CD4-positive, alpha-beta T cell treated with Interleukin-21 for 1 hour (primary cell): ENCODE measurements around the gene MYH14.

ENCODE experiments used
- DNase-seq: peaks from one replicate; pipeline ENCODE4 v3.0.0-alpha.2; 2020

Gene MYH14

DNA sequence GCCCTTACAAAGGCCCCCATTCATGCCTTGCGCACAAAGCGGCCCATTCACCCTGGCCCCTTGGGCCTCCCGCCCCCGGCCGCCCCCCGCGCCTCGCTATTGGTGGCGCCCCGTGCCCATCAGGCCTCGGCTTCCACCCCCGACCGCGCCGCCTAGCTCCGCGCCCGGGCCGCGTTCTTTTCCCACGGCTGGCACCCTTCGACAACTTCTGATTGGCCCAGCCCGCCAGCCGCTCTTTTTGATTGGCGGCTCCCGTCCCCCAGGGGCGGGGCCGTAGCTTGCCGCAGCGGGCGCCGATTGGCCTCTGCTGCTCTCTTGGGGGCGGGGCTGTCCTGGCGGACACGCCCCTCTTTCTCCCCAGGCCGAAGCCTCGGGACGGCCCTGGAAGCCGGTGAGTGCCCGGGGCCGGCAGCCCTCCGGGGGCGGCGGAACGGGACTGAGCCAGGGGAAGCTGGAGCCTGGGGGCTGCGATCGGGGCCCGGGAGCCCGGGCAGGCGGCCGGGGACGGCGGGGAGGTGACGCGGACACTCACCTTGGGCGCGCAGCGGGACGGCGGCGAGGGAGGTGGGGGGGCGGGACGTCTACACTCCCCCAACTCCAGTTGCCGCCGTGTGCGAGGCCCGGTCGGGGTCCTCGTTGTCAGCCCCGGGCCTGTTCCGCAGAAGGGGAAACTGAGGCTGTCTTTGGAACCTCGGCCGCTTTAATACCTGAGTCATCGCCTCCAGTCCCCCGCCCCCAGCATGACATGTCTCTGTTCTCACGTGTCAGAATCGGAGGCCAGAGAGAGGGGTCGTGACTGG is at the start of gene MYH14:
TSS of gene MYH14 (plus strand) at position 342 of the 800 bp plus-strand sequence. CDS start 6,744 bp downstream, outside the sequence.
- DNase-seq, result no peak

GRCh38 chr19:50154529-50154928 is 48.9 kb upstream of the MYH14 start:
- DNase-seq, result no peak

GRCh38 chr19:50155520-50156109 is 47.8 kb upstream of the MYH14 start:
- no peak for DNase-seq

DNA sequence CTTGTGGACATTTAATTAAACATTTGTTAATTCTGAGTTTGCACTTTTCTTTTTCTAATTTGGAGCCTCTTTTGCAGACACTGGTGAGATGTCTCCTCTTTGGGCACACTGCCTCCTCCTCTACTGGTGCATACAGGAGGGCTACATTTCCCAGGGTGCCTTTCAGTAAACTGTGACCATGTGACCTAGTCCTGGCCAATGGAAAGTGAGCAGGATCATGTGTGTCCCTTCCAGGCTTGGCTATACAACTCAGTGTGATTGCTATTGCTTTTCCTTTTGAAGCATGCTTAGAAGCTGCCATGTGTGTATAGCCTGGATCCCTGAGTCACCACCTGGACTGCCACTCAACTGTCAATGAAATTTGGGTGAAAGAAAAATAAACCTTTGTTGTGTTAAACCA is 44.8 kb upstream of the MYH14 start:
- no peak for DNase-seq

GRCh38 chr19:50159078-50159477 is 44.3 kb upstream of the MYH14 start:
- DNase-seq, result no peak

DNA sequence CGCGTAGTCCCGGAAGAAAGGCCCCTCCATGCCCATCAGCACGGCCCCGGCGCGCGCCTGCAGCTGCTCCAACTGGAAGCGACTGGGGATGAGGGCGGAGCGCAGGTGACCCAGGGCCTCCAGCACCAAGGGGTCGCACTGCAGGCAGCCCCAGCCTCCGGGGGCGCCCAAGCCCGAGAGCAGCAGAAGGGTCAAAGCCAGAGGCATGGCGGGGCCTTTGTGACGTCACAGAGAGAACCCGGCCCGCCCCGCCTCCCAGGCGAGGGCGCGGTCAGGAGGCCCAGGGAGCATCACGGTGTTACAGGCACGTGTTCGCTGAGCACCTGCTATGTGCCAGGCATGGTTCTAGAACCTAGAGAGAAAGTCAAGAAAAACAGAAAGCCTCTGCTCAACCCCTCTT is 40.4 kb upstream of the MYH14 start, which contains the start of gene IZUMO2:
TSS of gene IZUMO2 (minus strand) at position 294 of the 400 bp plus-strand sequence. CDS start at position 207, 87 bp downstream.
- DNase-seq, result no peak

DNA sequence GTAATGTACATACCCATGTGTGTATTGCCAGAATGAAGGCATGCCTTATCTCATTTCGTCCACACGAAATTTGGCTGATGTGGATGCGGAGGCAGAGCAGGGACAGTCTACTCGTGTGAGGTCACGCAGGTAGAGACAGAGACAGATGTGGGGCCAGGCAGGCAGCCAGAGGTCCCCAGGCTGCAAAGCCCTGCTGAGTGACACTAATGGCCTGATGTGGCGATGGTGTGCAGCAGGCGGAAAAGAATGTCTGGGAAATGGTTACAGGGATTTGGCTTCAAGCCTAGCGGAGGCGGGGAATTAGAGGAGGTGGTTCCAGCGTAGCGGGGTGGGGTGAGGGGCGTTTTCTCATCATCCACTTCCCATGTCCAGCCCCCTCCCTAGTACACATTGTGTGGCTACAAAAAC is 36.1 kb upstream of the MYH14 start:
- no peak for DNase-seq

GRCh38 chr19:50171752-50172151 is 31.7 kb upstream of the MYH14 start:
- no peak for DNase-seq

- DNase-seq, result no peak
These were observed 30.7 kb upstream of the MYH14 start for GRCh38 chr19:50172726-50173125.

DNA sequence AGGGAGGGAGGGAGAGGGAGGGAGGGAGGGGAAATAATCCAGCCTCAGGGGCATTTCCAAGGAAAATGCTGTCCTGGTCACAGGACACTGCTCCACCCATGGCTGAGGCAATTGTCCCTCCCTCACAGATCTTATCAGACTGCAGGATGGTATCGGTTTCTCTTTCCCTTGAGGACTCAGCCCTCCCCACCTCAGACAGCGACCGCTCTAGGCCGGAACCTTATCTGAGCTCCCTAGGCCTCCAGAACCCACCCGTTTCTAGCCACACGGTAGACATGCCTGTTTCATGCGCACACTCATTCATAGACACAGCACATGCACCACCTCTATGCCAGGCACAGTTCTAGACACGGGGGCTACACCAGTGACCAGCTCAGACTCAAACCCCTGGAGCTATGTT is 30.3 kb upstream of the MYH14 start:
- peak; percentile 2 for DNase-seq

GRCh38 chr19:50174100-50174793 is 29.2 kb upstream of the MYH14 start:
- no peak for DNase-seq

GRCh38 chr19:50175924-50176323 is 27.5 kb upstream of the MYH14 start:
- DNase-seq, result no peak

- DNase-seq, result no peak
These were observed 26.6 kb upstream of the MYH14 start for GRCh38 chr19:50176775-50177174.

- no peak for DNase-seq
These were observed 25.1 kb upstream of the MYH14 start for GRCh38 chr19:50178320-50178719.

DNA sequence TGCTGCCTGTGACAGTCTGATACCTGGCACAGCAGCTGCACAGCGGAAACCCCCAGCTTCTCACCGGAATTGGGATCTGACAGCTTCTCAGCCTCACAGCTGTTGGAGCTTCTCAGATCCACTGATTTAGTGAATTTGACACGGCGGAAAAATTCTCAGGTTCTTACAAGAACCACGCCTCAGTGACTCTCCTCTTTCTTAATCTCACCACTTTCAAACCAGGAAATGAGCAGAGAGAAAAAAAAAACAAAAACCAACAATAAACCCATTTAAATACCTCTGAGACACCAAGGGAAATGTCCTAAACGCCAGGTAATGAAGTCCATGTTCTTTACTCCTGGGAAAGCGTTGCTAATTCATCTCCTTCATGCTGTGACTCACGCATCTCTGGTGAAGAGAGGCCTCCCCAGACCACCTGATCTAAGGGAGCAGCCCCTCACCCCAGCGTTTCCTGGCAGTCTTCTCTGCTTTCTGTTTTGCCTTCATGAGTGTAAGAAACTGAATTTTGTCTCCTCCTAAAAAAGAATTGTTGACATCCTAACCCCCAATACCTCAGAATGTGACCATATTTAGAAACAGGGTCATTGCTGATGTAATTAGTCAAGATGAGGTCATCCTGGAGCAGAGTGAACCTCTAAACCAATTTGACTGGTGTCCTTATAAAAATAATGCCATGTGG is 24.4 kb upstream of the MYH14 start:
- DNase-seq, result no peak

DNA sequence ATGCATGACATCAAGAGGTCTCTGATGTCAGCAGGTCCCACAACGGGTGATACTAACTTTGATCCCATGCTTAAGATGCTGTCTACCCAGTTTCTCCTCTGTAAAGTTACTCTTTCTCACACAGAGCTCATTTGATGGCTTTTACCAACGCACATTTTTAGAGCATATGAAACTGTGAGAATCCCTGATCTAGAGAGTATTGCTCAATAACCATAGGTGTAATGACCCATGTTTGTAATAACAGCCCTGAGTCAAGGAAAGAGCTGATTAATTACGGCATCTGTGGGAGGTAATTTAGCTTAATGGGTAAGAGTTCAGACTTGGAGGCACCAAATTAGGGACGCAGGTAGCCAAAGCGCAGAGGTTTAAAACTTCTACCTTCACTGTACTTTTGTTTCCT is 22.3 kb upstream of the MYH14 start:
- DNase-seq, result no peak

DNA sequence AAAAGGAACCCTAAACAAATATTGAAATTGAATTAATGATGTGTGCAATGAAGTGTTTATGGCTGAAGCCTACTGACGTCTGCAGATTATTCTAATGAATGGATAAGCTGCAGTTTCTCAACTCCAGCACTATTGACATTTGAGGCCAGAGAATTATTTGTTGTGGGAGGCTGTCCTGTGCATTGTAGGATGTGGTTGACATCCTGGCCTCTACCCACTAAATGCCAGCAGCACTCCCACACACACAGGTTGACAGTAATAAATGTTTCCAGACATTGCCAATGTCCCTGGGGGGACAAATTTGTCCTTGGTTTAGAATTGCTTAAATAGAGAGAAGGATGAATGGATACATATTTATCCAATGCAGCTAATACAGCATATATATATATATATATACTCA is 19.2 kb upstream of the MYH14 start:
- DNase-seq, result no peak

DNA sequence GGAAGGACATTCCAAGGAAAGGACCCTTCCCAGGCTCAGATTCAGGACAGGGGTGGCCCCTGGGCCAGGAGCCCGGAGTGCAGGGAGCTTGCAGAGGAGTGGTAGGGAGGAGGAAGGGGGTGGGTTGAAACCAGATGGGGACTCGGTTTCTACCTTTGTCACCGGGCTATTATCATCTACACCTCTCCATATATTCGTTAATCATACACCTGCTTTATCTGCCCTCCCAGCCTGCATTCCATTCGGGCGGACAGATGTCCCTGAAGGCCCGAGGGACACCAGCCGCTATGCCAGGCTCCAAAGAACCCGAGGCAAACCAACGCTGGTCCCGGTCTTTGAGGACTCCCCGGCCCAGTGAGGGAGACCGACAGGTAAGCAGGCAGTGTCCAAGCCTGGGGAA is 15.5 kb upstream of the MYH14 start:
- no peak for DNase-seq

DNA sequence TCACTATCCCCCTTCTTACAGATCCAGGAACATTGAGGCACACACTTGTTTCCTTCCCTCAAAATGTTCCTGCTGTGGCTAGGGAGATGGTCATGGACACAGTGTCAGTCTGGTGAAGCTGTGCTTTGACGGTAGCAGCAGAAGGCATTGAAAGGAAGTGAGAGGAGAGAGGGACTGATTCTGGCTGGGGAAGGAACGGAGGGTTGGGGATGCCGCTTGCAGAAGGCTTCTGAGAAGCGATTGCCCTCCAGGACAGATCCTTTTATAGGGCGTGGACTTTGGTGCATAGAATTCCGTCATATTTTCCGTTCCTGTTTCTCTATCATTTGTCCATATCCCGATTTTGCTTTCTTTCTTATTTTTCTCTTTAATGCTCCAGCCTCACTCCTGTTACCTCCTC is 14.1 kb upstream of the MYH14 start:
- no peak for DNase-seq

DNA sequence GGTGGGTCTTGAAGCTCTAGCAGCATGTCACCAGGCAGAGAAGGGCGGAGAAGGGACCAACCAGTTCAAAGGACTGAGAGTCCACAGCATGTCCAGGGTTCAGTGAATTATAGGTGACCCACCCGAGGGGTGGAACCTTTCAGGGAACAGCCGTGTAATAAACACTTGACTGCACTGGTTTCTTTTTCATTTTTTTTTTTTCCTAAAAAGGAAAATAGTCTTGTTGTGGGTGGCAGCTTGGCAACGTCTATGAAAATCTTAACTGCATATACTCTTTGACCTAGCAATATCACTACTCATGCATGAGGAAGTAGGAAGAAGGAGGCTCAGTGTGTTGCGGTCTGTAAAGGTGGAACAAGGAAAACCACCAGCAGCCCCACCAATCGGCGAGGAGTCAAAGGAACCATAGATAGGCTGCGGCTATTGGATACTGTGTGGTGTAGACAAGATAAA is 13.0 kb upstream of the MYH14 start:
- no peak for DNase-seq

DNA sequence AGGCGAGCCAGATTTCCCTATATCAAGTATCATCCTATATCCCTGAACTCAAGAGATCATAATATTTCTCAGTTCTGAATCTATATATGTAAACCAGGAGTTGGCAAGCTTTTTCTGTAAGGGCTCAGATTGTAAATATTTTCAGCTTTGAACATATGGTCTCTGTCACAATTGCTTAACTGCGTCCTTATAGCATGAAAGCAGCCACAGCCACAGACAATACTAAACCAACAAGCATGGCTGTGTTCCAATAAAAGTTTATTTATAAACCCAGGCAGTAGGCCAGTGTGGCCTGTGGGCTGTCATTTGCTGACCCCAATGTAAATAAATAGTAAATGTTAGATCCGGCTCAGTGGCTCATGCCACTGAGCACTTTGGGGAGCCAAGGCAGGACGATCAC is 12.2 kb upstream of the MYH14 start:
- DNase-seq, result no peak

DNA sequence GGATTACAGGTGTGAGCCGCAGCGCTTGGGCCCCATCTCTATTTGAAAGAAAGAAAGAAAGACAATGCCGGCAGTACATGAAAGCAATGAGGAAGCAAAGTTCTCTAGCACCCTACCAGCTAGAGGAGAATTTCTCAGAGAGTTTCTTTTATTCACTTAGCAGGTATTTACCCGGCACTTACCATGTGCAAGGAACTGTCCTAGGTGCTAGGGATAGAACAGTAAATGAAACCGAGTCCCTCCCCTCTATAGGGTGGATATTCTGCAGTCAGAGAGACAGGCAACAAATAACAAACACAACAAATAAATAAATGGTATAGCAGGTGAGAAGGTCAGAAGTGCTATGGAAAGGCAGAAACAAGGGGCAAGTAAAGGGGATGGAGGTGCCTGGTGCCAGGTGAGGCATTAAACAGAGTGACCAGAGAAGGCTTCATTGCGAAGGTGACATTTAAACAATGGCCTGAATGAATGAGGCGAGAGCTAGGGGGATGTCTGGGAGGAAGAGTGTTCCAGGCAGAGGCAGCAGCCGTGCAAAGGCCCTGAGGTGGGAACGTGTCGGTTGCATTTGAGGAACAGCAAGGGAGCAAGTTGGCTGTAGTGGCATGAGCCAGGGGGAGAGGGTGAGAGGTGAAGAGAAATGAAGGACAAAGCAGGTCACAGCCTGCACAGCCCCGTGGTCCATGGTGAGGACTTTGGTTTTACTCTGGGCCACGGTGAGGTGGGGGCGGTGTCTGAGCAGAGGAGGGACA is 10.8 kb upstream of the MYH14 start:
- DNase-seq, result no peak

GRCh38 chr19:50195224-50195623 is 8.2 kb upstream of the MYH14 start:
- no peak for DNase-seq
